Measurements from ENCODE around the gene PTPRF.
"Not testable (repeated sequence)": the region's sequence is repeated elsewhere in the genome, so short reads cannot be mapped to it uniquely, and the experiment has no call there.

Gene PTPRF

DNA sequence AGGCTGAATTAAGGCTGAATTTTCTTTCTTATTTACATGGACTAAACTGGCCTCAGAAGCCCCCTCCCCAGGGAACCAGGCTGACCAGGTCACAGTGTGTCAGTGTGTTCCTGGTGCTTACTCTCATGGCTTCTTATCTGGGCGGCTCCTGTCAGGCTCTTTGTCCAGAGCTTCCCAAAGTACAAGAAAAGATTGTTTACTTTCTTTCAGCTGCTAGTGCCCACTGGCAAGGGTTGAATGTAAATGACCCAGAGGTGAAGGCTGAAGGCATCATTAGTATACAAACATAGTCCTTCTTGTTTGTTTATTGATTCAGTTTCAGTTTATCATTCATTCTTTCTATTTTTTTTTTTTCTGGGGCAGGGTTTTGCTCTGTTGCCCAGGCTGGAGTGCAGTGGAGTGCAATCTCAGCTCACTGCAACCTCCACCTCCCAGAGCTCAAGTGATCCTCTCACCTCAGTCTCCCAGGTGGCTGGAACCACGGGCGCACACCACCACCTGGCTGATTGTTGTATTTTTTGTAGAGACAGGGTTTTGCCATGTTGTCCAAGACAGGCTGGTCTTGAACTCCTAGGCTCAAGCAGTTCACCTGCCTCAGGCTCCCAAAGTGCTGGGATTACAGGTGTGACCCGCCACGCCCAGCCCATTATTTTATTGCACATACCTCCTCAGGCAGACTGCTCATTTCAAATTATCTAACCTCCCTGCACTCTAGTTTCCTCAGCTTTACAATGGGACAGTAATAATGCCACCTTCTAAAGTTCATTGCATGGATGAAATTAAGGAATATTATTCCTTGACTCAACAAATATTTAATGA lies 109.5 kb downstream of the PTPRF start:
- no peak for DNase-seq

DNA sequence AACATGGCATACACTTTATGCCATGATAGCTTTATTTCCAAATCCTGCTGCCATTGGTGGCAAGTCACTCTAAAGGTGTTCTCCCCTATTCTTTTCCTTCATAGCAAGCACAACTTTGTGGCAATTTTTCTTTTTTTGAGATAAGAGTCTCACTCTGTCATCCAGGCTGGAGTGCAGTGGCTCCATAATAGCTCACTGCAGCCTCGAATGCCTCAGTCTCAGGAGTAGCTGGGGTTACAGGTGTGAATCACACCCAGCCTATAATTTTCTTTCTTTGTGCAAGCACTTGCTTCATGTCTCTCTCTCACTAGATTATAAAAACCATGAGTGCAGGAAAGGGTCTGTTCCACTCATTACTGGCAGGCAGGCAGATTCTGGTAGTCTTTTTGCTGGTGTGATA lies 113.9 kb downstream of the PTPRF start:
- no peak for DNase-seq

DNA sequence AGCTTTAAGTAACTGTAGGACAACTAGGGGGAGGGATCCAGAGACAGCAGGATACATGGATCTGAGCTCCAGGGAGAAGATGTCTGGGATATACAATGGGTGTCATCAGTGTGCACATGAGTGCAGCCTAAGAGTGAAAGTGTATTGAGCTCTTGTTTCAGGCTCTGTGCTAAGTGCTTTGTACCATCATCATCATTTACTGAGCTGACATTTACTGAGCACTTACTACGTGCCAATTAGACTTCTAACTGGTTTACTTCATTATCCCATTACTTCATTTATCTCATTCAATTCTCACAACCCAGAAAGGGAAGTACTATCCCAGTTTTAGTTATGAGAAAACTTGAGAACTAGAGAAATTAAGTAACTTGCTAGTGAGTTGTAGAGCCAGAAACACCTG lies 114.8 kb downstream of the PTPRF start:
- DNase-seq: no peak

DNA sequence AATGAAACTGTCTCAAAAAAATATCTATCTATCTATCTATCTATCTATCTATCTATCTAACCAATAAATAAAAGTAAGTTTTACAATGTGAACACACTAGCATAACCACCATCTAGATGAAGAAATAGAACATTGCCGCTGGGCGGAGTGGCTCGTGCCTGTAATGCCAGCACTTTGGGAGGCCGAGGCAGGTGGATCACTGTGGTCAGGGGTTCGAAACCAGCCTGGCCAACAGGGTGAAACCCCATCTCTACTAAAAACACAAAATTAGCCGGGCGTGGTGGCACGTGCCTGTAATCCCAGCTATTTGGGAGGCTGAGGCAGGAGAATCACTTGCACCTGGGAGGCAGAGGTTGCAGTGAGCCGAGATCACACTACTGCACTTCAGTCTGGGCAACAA lies 116.6 kb downstream of the PTPRF start:
- not testable (repeated sequence) for DNase-seq

DNA sequence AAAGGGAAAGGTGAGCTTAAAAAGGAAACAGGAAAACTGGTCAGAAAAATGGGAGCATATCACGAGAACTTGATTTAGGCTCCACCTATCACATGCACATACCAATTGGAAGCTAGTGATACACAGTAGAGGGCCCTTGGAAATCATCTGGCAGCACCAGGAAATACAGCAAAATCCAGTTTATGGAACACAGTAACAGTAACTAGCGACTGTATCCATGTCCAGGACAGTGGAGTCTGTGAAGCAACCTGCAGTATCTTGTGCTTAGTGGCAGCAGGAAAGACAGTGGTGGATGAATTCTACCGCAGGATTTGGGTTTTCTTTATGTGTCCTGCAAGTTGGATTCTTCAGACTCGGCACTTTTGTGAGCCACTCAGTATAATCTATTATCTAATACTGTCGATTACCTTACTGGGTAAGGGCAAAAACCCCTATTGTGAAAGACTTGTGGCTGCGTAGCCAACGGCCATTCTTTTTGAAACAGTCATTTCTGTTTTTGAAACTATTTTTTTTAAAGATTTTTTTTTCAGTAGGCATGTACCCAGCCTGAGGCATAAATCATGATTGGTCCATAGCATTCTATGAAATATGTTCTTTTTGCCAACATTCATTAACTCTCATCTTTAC lies 117.7 kb downstream of the PTPRF start:
- DNase-seq: no peak

DNA sequence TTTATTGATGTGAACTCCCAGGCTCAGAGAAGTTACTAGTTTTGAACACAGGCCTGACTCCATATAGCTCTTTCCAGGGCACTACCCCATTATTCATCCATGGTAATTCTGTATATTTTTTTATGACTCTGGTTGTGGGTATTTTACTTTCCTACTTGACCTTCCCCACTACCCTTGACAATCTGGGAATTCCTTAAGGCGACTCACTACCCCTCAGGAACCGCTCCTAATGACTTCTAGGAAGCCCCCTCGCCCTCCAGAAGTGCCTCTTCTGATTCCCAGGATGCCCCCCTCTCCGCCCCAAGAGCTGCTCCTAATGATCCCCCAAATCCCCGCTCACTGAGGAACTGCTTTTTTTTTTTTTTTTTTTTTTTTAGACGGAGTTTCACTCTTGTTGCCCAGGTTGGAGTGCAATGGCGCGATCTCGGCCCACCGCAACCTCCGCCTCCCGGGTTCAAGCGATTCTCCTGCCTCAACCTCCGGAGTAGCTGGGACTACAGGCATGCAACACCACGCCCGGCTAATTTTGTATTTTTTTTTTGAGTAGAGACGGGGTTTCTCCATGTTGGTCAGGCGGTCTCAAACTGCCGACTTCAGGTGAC lies 118.3 kb downstream of the PTPRF start:
- DNase-seq: no peak

DNA sequence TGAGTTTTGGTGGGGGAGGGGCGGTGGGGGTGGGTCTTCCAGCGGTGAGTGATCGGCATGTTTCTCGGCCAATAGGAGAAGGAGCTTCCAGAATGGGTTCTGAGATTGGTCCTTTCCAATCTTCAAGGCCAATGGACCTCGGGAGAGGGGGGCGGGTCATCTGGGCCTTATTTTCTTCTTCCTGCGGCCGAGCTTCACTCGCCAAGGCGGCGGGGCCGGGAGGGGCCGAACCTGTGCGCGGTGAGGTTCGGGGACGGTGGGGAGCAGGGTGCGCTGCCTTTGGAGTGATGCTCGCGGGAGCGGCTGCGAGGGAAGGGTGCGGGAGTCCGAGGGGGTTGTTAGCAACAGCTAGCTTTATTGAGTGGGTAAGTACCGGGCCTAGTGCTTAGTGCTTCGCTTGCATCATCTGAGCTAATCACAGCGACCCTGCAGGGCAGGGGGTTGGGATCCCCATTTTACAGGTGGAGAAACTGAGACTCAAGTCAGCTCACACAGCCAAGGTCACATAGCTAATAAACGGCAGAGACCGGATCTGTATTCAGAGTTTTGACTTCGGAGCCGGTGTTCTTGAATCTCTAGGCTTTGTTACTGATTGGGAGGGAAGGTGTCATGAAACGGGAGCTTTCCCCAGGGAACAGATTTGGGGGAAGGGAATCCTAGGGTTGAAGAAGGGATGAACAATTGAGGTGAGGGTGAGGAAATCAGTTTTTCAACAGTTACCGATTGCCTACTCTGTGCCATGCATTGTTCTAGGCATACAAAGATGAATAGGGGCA lies 119.8 kb downstream of the PTPRF start:
- DNase-seq: peak; percentile 95

DNA sequence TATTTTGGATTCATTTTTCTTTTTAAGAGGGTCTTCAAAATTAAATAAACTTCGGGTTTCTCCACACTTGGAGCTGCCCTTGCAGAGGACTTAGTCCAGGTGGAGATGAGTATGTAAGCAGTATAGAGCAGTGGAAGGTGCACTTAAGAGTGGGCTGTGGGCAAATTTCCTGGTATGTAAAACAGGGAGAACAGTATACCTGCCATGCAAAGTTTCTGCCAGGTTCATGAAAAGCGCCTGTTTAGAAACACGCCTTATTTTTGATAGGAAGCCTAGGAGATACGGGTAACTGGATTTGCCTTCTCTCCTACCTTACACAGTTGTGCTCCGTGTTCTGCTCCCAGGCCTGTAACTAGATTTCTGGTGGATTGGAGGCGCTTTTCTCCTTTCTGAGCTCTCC lies 120.5 kb downstream of the PTPRF start:
- no peak for DNase-seq

DNA sequence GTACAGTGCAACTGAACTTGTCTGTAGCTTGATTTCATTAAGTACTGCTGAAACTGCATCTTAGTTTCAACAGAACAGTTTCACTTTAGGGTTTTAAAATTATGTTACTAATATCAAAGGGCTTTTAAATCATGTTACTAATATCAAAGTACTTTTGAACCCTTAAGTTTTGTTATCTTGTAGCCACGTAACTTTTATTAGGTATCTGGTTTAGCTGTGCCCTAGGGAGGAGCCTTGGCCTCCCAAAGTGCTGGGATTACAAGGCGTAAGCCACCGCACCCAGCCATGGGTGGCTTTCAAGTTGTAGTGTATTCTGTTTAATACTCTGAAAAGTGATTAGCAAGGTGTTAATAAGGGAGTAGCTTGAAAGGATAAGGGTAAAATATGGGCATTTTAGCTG lies 121.2 kb downstream of the PTPRF start:
- no peak for DNase-seq

DNA sequence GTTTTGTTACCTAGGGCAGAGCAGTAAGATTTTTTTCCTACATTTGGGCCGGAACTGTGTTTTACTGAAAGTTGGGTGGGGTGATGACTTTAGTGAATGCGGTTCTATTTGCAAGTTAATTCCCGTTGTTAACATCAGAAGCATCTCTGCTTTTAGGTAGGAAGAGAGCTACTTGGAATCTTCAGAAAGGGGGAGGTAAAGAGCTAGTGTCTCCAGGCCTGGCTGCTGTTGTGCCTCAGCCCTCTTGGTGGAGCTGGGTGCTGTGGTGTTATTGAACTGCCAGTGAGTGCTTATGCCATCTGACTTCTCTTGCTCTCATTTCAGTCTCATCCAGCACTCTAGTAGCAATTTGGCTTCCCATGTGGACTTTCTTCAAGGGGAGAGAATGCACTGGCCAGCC lies 122.7 kb downstream of the PTPRF start:
- DNase-seq: no peak

DNA sequence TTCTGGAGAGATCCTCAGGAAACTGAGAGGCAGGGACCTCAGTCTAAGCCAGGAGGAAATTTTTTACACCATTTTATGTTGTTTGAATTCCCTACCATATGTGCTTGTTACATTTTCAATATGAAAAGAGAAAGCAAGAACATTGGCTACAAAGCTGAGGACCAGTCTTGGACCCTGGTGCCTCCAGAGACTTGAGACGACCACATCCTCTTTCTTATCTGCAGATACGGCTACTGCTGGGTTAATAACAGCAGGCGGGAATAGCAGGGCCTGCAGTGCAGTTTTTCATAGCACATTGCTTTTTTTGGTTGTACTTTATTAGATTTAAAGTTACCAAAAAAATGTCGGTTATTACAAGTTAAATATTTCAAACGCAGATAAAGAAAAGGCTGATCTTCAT lies 123.2 kb downstream of the PTPRF start:
- no peak for DNase-seq

DNA sequence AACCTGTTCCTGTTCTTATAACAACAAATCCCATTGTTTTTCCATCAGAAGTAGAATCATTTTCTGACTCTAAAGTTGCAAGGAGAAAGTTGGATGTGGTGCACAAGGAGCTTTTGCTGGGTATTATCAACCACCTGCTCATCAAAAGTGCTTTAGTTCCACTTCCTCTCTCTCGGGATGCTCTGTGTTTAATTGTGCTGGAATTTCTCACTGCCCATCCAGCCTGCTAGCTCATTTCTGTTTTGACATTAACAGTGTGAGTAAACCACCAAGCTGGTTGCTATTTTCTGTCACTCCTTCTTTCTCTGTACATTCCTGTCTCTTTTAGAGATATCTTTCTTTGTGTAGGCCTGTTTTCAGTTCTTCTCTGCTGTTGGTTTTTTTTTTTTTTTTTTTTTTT lies 125.3 kb downstream of the PTPRF start:
- no peak for DNase-seq

DNA sequence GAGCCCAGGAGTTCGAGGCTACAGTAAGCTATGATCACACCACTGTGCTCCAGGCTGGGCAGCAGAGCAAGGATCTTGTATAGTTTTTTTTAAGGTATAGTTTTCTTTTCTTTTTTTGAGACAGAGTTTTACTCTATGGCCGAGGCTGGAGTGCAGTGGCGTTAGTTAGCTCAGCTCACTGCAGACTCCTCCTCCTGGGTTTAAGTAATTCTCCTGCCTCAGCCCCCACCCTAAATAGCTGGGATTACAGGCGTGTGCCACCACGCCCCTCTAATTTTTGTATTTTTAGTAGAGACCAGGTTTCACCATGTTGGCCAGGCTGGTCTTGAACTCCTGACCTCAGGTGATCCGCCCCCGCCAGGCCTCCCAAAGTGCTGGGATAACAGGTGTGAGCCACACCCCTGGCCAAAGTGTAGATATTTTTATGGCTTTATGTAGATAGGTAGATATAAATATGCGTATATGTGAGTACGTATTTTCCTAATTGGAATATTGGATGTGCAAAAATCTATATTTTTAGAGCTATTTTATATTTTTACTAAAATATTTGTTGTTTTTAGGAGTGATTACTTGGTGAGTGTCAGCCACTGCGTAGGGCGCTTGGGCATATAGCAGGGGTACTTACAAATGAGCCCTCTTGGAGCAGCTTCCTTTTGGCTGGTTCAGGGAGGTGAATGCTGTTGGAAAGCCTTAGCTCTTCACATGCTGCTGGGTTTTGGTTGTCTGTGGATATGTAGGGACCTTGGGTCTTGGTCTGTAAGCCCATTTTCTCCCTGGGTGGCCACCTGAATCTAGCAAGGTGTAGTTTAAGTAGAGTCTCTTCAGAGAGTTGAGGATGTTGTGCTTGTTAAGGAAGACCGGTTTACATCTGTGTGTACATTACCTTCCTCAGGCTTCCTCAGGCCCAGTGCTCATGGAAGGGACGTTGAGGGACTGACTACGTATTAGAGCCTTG lies 128.8 kb downstream of the PTPRF start:
- no peak for DNase-seq

DNA sequence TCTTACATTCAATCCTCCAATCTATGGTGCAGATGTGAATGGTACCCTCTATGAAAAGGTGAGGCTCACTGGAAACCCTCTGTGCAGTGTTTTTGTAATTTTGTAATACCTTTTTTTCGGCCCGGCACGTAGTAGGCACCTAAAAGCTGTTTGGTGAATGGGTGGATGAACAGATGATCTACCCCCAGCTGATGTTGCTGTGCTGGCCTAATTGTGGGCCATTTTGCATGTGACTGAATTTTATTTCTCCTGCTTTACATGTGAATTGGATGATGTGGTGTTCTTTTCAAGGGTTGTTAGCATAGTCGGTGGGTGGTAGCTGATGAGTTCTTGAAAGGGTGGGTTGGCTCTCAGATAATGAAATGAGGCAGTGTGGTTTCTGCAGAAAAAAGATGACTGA lies 129.7 kb downstream of the PTPRF start:
- DNase-seq: no peak

DNA sequence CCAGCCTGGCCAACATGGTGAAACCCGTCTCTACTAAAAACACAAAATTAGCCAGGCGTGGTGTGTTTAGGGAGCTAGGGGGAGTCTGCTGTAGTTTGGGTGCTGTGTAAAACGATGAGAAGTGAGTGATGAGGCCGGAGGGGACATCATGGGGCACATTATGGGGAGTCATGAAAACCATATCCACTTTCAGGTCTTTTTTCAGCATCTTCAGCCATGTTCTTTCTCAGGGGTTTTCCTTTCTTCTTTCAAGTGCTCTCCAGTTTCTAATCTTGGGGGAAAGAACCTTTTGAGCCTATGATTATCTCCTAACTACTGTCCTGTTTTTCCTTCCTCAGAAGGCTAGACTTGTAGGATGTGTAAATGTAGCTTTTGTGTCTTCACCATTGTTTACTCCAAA lies 133.7 kb downstream of the PTPRF start:
- DNase-seq: no peak

DNA sequence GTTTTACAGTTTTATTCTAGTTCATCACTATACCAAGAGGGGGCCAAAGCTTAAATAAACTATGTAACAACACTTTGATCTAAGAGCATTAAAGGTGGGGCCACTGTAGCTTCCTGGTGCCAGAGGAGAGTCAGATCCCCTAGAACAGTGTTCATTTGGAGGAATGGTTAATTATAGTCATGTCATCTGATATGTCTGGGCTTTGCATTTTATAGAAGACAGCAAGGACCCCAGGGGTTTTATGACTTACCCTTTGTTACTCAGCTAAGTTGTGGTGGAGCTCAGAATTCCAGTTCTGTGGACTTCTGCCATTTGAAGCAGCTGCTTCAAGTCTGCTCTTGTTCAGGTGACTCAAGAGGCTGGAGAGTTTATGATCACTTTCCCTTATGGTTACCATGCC lies 135.9 kb downstream of the PTPRF start:
- no peak for DNase-seq

DNA sequence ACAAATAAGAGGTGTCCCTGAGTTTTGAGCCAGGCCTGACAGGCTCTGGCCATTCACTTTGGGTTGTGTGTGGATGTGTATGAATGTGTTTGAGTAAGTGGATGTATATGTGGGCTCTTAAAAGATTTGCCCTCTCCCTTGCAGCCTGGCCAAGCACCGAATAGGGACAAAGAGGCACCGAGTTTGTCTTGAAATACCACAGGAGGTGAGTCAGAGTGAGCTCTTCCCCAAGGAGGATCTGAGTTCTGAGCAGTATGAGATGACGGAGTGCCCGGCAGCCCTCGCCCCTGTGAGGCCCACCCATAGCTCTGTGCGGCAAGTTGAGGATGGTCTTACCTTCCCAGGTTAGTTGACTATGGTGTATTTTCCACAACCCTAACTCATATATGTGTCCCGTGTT lies 138.3 kb downstream of the PTPRF start:
- DNase-seq: no peak

DNA sequence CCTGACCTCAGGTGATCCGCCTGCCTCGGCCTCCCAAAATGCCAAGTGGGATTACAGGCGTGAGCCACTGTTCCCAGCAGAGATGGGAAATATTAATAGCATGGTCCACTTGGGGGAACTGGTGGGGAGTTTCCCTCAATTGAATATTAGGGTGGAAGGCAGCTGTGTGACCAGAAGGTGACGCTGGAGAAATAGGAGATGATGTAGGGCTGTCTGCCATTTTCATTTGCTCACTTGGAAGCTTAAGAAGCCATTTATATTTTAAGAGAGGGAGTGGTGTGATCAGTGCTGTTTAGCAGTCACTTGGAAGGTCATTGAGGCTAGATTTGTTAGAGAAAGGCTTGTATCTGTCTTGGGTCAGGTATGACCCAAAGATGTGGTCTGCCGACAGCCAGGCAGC lies 139.2 kb downstream of the PTPRF start:
- DNase-seq: no peak

DNA sequence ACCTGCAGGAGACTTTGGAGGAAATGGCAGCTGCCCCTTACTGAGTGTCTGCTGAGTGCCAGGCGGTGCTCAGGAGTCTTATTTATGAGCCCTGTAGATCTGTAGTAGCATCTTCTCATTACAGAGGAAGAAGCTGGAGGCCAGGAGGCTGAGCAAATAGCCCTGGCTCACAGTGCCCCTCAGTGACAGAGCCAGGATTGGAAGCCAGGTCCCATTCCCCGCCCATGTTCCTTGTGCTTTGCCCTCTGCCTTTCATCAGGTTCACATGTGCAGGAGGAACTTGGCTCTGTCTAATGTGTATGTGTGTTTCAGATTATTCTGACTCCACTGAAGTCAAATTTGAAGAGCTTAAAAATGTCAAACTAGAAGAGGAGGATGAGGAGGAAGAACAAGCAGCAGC lies 140.5 kb downstream of the PTPRF start:
- DNase-seq: no peak

DNA sequence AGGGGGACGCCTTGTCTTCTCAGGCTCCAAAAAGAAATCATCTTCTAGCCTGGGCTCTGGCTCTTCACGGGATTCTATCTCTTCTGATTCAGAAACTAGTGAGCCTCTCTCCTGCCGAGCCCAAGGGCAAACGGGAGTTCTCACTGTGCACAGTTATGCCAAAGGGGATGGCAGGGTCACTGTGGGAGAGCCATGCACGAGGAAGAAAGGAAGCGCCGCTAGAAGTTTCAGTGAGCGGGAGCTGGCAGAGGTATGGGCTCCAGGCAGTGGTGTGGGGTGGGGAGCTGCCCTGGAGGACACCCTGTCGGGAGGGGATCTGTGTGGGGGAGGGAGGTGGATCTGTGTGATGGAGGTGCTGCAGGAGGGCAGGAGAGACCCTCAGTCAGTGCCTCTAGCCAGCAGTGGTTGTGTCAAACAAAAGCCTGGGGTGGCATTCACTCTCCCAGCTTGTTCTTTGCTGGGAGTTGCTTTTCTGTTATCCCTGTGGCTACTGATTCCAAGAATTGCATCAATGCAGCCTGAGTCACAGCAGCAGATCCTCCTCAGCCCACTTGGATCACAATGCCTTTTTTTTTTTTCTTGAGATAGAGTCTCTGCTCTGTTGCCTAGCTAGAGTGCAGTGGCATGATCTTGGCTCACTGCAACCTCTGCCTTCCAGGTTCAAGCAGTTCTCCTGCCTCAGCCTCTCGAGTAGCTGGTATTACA lies 141.1 kb downstream of the PTPRF start:
- no peak for DNase-seq

DNA sequence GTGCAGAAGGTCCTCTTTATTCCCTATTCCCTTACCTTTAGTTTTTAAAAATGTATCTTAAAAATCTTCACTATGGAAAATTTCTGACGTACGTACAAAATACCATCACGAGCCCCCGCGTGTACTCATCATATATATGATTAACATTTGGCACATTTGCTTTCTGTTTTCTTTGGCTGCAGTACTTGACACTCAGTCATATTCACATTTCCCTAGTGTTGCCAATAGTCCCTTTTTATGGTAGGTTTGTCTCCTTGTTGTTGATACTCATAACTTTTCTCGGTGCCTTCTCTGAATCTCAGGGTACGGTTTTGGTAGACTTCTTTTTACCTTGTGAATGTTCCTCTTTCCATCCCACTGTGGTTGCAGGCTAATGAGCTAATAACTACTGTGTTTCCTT lies 142.6 kb downstream of the PTPRF start:
- DNase-seq: no peak

Measured in left hindlimb (tissue), 1 donor.